GM12872 (cell line): ENCODE data around the gene PLCB3.

Experiments
- CTCF ChIP-seq: IDR thresholded peaks from 3 replicates; pipeline ENCODE4 v1.5.1; 2011; ENCODE audit warnings: low read depth, mild to moderate bottlenecking, low read length, moderate library complexity; ENCODE audit not compliant: insufficient read depth

Gene PLCB3

GRCh38 chr11:64250415-64251015 lies 815 bp upstream of the PLCB3 start:
- no peak for TF ChIP-seq CTCF

GRCh38 chr11:64251753-64252002 lies 348 bp downstream of the PLCB3 start:
- TF ChIP-seq CTCF, result no peak

- peak; percentile 61 for TF ChIP-seq CTCF
Measured at GRCh38 chr11:64252003-64252872, 908 bp downstream of the PLCB3 start.

GRCh38 chr11:64253043-64253442 lies 1.7 kb downstream of the PLCB3 start:
- no peak for TF ChIP-seq CTCF

- no peak for TF ChIP-seq CTCF
Measured at GRCh38 chr11:64253481-64253880, 2.2 kb downstream of the PLCB3 start.

GRCh38 chr11:64254326-64254725 lies 3.0 kb downstream of the PLCB3 start:
- TF ChIP-seq CTCF, result no peak

GRCh38 chr11:64255135-64256128 lies 4.1 kb downstream of the PLCB3 start:
- no peak for TF ChIP-seq CTCF
